HUES64 (cell line): Measurements from ENCODE around the gene RNF103.

ENCODE experiments used
- H3K27ac ChIP-seq: 2 replicates; pipeline ENCODE4 v1.7.0; 2013; ENCODE audit warnings: low read depth, low read length, inconsistent platforms
- H3K27me3 ChIP-seq: 2 replicates; pipeline ENCODE4 v1.6.1; 2013; ENCODE audit warnings: mild to moderate bottlenecking, low read length; ENCODE audit not compliant: insufficient read depth
- H3K36me3 ChIP-seq: 2 replicates; pipeline ENCODE4 v1.6.1; 2013; ENCODE audit warnings: mild to moderate bottlenecking, low read length; ENCODE audit not compliant: insufficient read depth
- H3K4me1 ChIP-seq: 2 replicates; pipeline ENCODE4 v1.6.1; 2013; ENCODE audit warnings: mild to moderate bottlenecking, low read length, moderate library complexity; ENCODE audit not compliant: insufficient read depth
- H3K4me3 ChIP-seq: 2 replicates; pipeline ENCODE4 v1.5.1; 2013; ENCODE audit warnings: mild to moderate bottlenecking, low read length, moderate library complexity
- H3K9ac ChIP-seq: 2 replicates; pipeline ENCODE4 v1.6.1; 2013; ENCODE audit warnings: mild to moderate bottlenecking, low read depth, low read length
- H3K9me3 ChIP-seq: 2 replicates; pipeline ENCODE4 v1.6.1; 2013; ENCODE audit warnings: low read depth, low read length; ENCODE audit not compliant: insufficient read depth
- WGBS: fragments of 150-250, 120-280 bp; methylation state at CpG from one replicate; pipeline ENCODE4 v1.1.7; 2013; ENCODE audit warnings: missing lambda C conversion rate; 5-methylcytosine and 5-hydroxymethylcytosine counted together

The RNF103 gene

DNA sequence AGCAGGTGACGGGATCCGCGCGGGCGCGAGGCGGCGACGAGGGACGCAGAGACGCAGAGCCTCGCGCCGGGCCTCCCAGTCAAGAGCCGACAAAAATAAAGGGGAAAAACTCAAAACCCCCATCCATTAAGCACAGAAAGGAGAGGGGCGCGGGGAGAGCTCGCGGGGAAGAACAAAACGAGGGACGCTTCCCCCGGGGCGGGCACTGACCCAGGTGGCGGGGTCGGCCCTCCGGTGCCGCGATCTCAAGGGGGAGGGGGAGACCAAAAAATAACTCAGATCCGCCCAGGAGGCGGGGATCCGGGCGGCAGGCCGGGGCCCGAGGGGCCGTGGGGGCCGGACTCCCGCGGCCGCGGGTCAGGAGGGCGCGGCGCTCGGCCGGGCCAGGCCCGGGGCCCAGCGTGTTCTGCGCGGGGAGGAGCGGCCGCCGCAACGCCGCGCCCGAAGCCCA, 597 bp downstream of the RNF103 start:
- peak overlapping the region; percentile 81 for H3K4me3 ChIP-seq
- H3K4me1 ChIP-seq: peaks cover 13% of the 10 kb centered on the region
- H3K27ac ChIP-seq: peak overlapping the region; percentile 88; the same call in 1 of the 2 replicates
- under 1% methylated on average over 56 of the region's 56 CpGs for WGBS
- no peaks in the 10 kb centered on the region for H3K9me3 ChIP-seq
- peaks cover 12% of the 10 kb centered on the region for H3K36me3 ChIP-seq
- H3K27me3 ChIP-seq: peaks cover 7% of the 10 kb centered on the region; the same call in 1 of the 2 replicates
- H3K9ac ChIP-seq: peak overlapping the region; percentile 80

DNA sequence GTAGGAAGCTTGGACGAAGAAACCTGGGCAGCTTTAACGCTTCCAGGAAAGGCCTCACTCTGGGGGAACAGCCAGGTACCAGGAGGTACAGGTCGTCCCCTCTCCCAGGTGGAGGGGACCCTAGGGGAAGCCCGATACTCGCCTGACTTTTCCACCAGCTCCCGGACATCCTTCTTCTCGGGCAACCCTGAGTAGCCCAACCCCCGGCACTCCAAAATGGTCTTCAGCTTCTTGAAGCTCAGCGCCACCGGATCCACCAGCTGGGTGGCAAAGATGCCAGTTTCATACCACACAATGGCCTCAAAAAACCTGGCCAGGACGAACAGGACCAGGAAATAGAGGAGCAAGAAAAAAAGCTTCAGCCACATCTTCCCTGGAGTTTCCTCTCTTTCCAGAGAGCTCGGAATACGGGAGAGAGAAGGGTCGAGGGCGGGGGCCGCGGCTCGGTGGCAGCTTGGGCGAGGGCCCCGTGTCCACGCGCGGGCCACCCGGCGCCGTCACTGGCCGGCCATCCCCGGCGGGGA, 1.1 kb downstream of the RNF103 start:
- no peaks in the 10 kb centered on the region for H3K9me3 ChIP-seq
- WGBS: under 1% methylated on average over 29 of the region's 29 CpGs
- H3K36me3 ChIP-seq: peaks cover 12% of the 10 kb centered on the region
- H3K27ac ChIP-seq: 0 out of 2 replicates have a peak overlapping the region, but pooled peaks have one; percentile 88
- H3K4me3 ChIP-seq: peak overlapping the region; percentile 81
- peak overlapping the region; percentile 80 for H3K9ac ChIP-seq
- peaks cover 13% of the 10 kb centered on the region for H3K4me1 ChIP-seq
- H3K27me3 ChIP-seq: peaks cover 7% of the 10 kb centered on the region; the same call in 1 of the 2 replicates

DNA sequence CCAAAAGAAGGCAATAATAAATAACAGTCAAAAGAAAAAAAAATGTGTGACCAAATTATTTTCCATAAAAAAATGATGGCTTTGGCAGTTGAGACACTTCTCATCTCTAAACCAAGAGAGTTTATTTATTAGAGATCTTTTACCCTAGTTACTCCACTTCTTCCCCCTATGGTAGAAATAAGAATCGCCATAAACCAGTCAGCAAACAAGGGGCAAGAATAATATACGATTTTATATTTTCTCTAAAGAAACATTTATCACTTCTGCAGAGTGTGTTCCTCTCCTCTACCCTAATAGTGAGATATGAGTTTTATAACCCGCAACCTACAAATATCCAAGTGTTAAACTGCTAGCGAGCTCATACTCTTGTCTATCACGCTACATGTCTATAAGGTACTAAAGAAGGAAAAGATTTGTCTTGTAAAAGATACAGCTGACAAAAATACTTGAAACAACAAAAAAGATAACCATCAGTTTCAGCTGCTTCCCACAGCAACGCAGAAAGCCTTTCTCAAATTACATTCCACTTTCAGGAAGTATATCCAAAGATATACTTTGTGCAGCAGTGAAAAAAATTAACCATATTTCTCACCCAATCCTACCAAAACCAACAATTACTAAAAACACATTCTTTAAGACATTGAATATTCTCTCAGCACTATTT, 2.3 kb downstream of the RNF103 start:
- Histone ChIP-seq H3K4me1 (peaks cover 13% of the 10 kb centered on the region), H3K9me3 (no peaks in the 10 kb centered on the region), H3K27me3 (peaks cover 7% of the 10 kb centered on the region; the same call in 1 of the 2 replicates), H3K4me3 (peak overlapping the region; percentile 81), H3K9ac (no peak overlapping the region), H3K27ac (no peak overlapping the region), H3K36me3 (peaks cover 16% of the 10 kb centered on the region)
- WGBS: 45% methylated on average over 1 of the region's 6 CpGs

DNA sequence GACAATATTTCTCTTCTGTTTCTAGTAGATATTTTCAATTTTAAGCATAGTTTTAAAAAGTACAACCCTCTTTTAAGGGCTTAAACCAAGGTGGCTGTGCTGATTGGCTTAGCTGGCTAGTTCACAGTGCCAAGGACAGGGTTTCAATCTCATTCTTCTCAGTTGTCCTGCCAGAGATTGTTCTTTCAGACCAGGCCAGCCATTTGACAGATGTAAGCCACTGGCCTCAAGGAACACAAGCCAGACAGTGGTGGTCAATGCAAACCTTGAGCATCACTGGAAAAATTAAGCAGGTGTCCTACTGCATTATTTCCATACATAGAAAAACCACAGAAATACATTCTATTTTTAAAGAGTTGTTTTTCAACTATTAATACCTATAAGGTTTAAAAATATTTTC, 5.9 kb downstream of the RNF103 start:
- no peak overlapping the region for H3K9ac ChIP-seq
- peaks cover 26% of the 10 kb centered on the region for H3K36me3 ChIP-seq
- no peak overlapping the region for H3K27ac ChIP-seq

GRCh38 chr2:86617153-86617552, 6.5 kb downstream of the RNF103 start:
- Histone ChIP-seq H3K27ac (no peak overlapping the region), H3K9me3 (no peaks in the 10 kb centered on the region), H3K4me1 (peaks cover 12% of the 10 kb centered on the region), H3K4me3 (no peak overlapping the region), H3K36me3 (peaks cover 26% of the 10 kb centered on the region), H3K27me3 (peaks cover 6% of the 10 kb centered on the region; the same call in 1 of the 2 replicates), H3K9ac (no peak overlapping the region)
- WGBS: 92% methylated on average over 1 of the region's 3 CpGs

More for the DNA sequence above, 5.9 kb downstream of the RNF103 start:
- peaks cover 7% of the 10 kb centered on the region; the same call in 1 of the 2 replicates for H3K27me3 ChIP-seq
- no peak overlapping the region for H3K4me3 ChIP-seq
- peaks cover 13% of the 10 kb centered on the region for H3K4me1 ChIP-seq
- no peaks in the 10 kb centered on the region for H3K9me3 ChIP-seq

GRCh38 chr2:86616502-86616901, 7.2 kb downstream of the RNF103 start:
- peaks cover 26% of the 10 kb centered on the region for H3K36me3 ChIP-seq
- H3K9ac ChIP-seq: no peak overlapping the region
- no peak overlapping the region for H3K27ac ChIP-seq
- WGBS: 100% methylated on average over 3 of the region's 3 CpGs
- H3K4me1 ChIP-seq: 0 out of 2 replicates have a peak, but pooled peaks cover 6% of the 10 kb centered on the region
- no peaks in the 10 kb centered on the region for H3K9me3 ChIP-seq
- H3K4me3 ChIP-seq: no peak overlapping the region
- H3K27me3 ChIP-seq: peaks cover 2% of the 10 kb centered on the region; the same call in 1 of the 2 replicates

DNA sequence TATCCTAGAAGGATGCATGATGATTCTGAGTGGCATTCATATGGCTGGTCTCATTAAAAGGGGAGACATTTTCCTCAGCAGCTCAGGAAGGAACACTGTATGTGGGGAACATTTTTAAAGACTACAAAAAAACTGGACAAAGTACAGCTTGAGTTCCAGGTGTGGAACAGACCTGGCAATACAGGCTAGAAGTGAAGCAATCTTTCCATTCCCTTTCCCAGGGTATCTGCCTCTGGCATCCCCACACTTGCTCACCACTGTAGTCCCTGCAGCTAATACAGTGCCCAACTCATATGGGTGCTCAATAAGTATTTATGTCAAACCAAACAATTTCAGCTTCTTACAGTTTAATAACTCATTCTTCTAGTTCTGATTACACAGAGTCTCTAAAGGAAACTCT, 8.1 kb downstream of the RNF103 start:
- Histone ChIP-seq H3K4me3 (no peak overlapping the region), H3K4me1 (no peaks in the 10 kb centered on the region), H3K9ac (no peak overlapping the region), H3K36me3 (peaks cover 32% of the 10 kb centered on the region), H3K9me3 (no peaks in the 10 kb centered on the region), H3K27ac (no peak overlapping the region), H3K27me3 (no peaks in the 10 kb centered on the region)

- peaks cover 22% of the 10 kb centered on the region for H3K36me3 ChIP-seq
- no peaks in the 10 kb centered on the region for H3K27me3 ChIP-seq
- no peaks in the 10 kb centered on the region for H3K4me1 ChIP-seq
- no peak overlapping the region for H3K4me3 ChIP-seq
- no peak overlapping the region for H3K27ac ChIP-seq
- no peaks in the 10 kb centered on the region for H3K9me3 ChIP-seq
- 94% methylated on average over 4 of the region's 4 CpGs for WGBS
- H3K9ac ChIP-seq: no peak overlapping the region
Measured at GRCh38 chr2:86613515-86613914, 10.2 kb downstream of the RNF103 start.

- 100% methylated on average over 1 of the region's 1 CpG for WGBS
- Histone ChIP-seq H3K4me3 (no peak overlapping the region), H3K27ac (no peak overlapping the region), H3K36me3 (peaks cover 14% of the 10 kb centered on the region; the same call in 1 of the 2 replicates), H3K27me3 (no peaks in the 10 kb centered on the region), H3K4me1 (no peaks in the 10 kb centered on the region), H3K9ac (no peak overlapping the region), H3K9me3 (no peaks in the 10 kb centered on the region)
Measured at GRCh38 chr2:86610871-86611270, 12.8 kb downstream of the RNF103 start.

DNA sequence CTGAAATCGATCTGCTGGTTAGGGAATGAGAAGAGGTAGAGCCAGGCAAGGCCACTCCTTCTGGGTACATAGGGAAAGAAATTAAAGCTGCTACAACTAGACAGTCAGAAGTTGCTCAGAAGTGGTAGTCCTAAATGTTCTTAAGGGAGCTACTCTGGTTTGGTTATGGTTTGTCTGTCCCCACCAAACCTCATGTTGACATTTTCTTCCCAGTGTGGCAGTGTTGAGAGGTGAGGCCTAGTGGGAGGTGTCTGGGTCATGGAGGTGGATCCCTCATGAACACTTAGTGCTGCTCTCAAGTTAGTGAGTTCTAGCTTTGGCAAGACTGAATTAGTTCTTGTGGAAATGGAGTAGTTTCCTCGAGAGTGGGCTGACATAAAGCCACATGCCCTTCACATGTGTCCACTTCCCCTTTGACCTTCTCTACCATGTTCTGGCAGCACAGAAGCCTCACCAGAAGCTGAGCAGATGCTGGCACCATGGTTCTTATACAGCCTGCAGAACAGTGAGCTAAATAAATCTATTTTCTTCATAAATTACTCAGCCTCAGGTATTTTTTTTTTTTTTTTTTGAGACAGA, 14.7 kb downstream of the RNF103 start:
- H3K9me3 ChIP-seq: no peaks in the 10 kb centered on the region
- no peak overlapping the region for H3K9ac ChIP-seq
- peaks cover 22% of the 10 kb centered on the region for H3K36me3 ChIP-seq
- H3K27me3 ChIP-seq: no peaks in the 10 kb centered on the region
- 95% methylated on average over 2 of the region's 2 CpGs for WGBS
- no peaks in the 10 kb centered on the region for H3K4me1 ChIP-seq
- no peak overlapping the region for H3K4me3 ChIP-seq
- no peak overlapping the region for H3K27ac ChIP-seq

DNA sequence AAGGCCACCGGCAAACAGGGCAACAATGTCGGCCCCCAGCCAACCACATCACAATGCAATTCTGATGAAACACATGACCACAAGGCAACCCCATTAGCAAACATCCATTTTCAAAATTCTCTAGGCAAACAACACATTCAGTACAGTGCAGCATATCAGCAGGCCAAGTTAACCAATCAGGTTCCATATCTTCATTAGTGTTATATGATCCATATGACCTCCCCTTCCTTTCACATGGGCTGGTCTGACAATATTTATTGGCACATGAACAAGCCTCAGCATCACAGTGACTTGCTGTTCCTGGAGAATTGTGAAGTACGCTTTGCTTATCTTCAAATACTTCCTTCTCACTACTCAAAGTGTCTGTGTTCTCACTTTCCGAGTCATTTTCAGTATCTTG, 19.8 kb downstream of the RNF103 start:
- H3K4me3 ChIP-seq: no peak overlapping the region
- WGBS: 96% methylated on average over 4 of the region's 4 CpGs
- H3K27me3 ChIP-seq: no peaks in the 10 kb centered on the region
- no peaks in the 10 kb centered on the region for H3K4me1 ChIP-seq
- H3K9ac ChIP-seq: no peak overlapping the region
- H3K36me3 ChIP-seq: peaks cover 15% of the 10 kb centered on the region
- no peaks in the 10 kb centered on the region for H3K9me3 ChIP-seq
- no peak overlapping the region for H3K27ac ChIP-seq
